Measurements from ENCODE around the gene PTGFRN. TPM values are rescaled to one million over a fixed set of nuclear protein-coding genes. Genes with fewer than 3 reads are reported as not detected.

PTGFRN gene
- total and polyA plus RNA-seq, 2 of the 4 experiments (the other 2 are of a cell fraction) = 0.90 to 1.1 TPM

DNA sequence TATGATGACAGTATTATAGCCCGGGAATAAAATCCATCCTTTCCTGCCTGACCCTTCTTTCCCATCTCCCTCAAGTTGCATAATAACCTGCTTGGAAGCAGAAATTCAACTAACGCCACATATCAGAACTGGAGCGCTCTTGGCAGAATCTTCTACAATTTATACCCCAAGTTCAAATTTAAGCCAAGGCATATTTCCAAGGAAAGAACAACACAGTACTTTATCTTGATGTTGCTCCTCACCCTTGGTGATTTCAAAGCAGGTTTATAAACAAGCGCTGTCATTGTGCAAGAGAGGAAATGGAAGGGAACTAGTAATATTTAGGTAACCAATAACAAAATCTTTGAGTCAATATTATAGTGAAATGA lies 38.0 kb upstream of the PTGFRN start:
- Histone ChIP-seq H3K4me1 (ENCODE audit: control insufficient read depth, insufficient read depth, low read length) (no peaks in the 10 kb centered on the region), H3K4me2 (ENCODE audit: low read depth, low read length) (no peak overlapping the region), H3K27ac (ENCODE audit: insufficient read depth, low read length) (no peak overlapping the region), H3K23ac (ENCODE audit: low read depth, low read length) (no peak overlapping the region), H3K18ac (ENCODE audit: low read depth, low read length) (no peak overlapping the region), H3K79me1 (ENCODE audit: low read depth in 1 of 2, low read length in 2 of 2) (no peaks in the 10 kb centered on the region), H4K5ac (ENCODE audit: low read depth, low read length) (no peak overlapping the region), H3K9me3 (ENCODE audit: control insufficient read depth, insufficient read depth, low read length) (no peaks in the 10 kb centered on the region), H3K27me3 (ENCODE audit: control insufficient read depth, insufficient read depth, low read length) (no peaks in the 10 kb centered on the region), H2AFZ (replicated peaks; ENCODE audit: low read length, poor library complexity) (no peak overlapping the region), H2BK120ac (ENCODE audit: low read depth, low read length) (no peak overlapping the region), H2BK5ac (ENCODE audit: low read depth, low read length, poor library complexity, severe bottlenecking) (no peak overlapping the region), H2AK9ac (replicated peaks; ENCODE audit: low read depth, low read length, poor library complexity) (no peak overlapping the region), H3K14ac (replicated peaks; ENCODE audit: low read depth, low read length) (no peak overlapping the region), H2AK5ac (ENCODE audit: low read depth, low read length) (no peak overlapping the region), H3K4ac (ENCODE audit: low read depth, low read length) (no peak overlapping the region), H4K20me1 (ENCODE audit: insufficient read depth, low read length) (no peaks in the 10 kb centered on the region), H4K91ac (ENCODE audit: insufficient read depth, low read depth, low read length) (no peak overlapping the region), H2BK20ac (ENCODE audit: low read depth, low read length) (no peak overlapping the region), H3K56ac (ENCODE audit: extremely low read depth, insufficient read depth, low read length) (no peak overlapping the region), H3K4me3 (ENCODE audit: insufficient read depth, low read depth, low read length) (no peak overlapping the region), H2BK15ac (ENCODE audit: low read depth, low read length) (no peak overlapping the region), H3K36me3 (ENCODE audit: control insufficient read depth, insufficient read depth, low read length) (no peaks in the 10 kb centered on the region), H4K8ac (ENCODE audit: low read depth in 2 of 2, low read length in 2 of 2) (no peak overlapping the region), H3K9me1 (ENCODE audit: insufficient read depth, low read length) (no peaks in the 10 kb centered on the region), H3K9ac (ENCODE audit: low read depth, low read length) (no peak overlapping the region)
- DNase-seq (no peak), ATAC-seq (ENCODE audit: low read depth) (no peak)
- no TSS peak for BruUV-seq (replicated peaks)
- intact Hi-C loops (cut with micrococcal nuclease) = no loop called here
- ChIA-PET POLR2A (ENCODE audit: unreplicated experiment) (no interaction called here), CTCF (no interaction called here)
- 73% methylated on average over 2 of the region's 4 CpGs; no CpG with 5 or more reads in 1 of the 2 experiments for WGBS, 2 experiments (ENCODE audit: extremely low coverage in 2 of 2, insufficient read length in 1 of 2)
- dilution Hi-C loops (cut with HindIII; ENCODE audit: low sequenced_read_pairs, unreplicated experiment) = no loop called here
- in situ Hi-C loops (cut with MboI; ENCODE audit: low sequenced_read_pairs) = no loop called here
- TF ChIP-seq RAD21 (IDR thresholded peaks at IDR 0.05; ENCODE audit: low read length) (no peak), MXI1 (IDR thresholded peaks at IDR 0.05; ENCODE audit: borderline replicate concordance, low read depth, low read length) (no peak), SMC3 (IDR thresholded peaks at IDR 0.05; ENCODE audit: low read depth, low read length) (no peak), BHLHE40 (IDR thresholded peaks at IDR 0.05; ENCODE audit: low read depth, low read length) (no peak), NFE2L2 (IDR thresholded peaks at IDR 0.05; ENCODE audit: low read depth, low read length) (no peak), CEBPB (IDR thresholded peaks at IDR 0.05; ENCODE audit: low read depth, low read length) (no peak), USF2 (IDR thresholded peaks at IDR 0.05; ENCODE audit: low read depth, low read length) (no peak), RFX5 (IDR thresholded peaks at IDR 0.05; ENCODE audit: low read depth, low read length) (no peak), ELK1 (IDR thresholded peaks at IDR 0.05; ENCODE audit: borderline replicate concordance, low read depth, low read length) (no peak)
- TF ChIP-seq, protein P1, sequence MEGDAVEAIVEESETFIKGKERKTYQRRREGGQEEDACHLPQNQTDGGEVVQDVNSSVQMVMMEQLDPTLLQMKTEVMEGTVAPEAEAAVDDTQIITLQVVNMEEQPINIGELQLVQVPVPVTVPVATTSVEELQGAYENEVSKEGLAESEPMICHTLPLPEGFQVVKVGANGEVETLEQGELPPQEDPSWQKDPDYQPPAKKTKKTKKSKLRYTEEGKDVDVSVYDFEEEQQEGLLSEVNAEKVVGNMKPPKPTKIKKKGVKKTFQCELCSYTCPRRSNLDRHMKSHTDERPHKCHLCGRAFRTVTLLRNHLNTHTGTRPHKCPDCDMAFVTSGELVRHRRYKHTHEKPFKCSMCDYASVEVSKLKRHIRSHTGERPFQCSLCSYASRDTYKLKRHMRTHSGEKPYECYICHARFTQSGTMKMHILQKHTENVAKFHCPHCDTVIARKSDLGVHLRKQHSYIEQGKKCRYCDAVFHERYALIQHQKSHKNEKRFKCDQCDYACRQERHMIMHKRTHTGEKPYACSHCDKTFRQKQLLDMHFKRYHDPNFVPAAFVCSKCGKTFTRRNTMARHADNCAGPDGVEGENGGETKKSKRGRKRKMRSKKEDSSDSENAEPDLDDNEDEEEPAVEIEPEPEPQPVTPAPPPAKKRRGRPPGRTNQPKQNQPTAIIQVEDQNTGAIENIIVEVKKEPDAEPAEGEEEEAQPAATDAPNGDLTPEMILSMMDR (conservative IDR thresholded peaks at IDR 0.05; ENCODE audit: low read depth, low read length) = no peak
